K562 (cell line): Measurements from ENCODE around the gene ADAM15. TPM values are rescaled to one million over a fixed set of nuclear protein-coding genes. Genes with fewer than 3 reads are reported as not detected.

Experiments
- polyA plus RNA-seq, 8 experiments: library from polyadenylated mRNA; depleted of rRNA in 4 of 8; stranded (reverse) in 5 of 8; unstranded in 3 of 8; fragments of >200 nt; fragmentation: Nextera tagmentation in 2 of 8; fragmentation: Illumina TruSeq in 1 of 8; extraction: Ambion mirVana in 2 of 8; extraction: Trizol in 1 of 8; gene quantifications; 2 replicates each; pipeline versions ENCODE4 v1.2.1 to v1.2.3, GENCODE V29; 2011 to 2014; ENCODE audit warnings: inconsistent platforms in 1 of 8, missing spikeins in 1 of 8
- total RNA-seq, 7 experiments: library from RNA; depleted of rRNA in 6 of 7; stranded (reverse); fragments of >200 nt in 6 of 7; fragmentation: Illumina TruSeq in 2 of 7; extraction: Trizol in 2 of 7; gene quantifications; 2 replicates each; pipeline versions ENCODE4 v1.2.1 to v1.2.3, GENCODE V29; 2011 to 2021; ENCODE audit warnings: low replicate concordance in 1 of 7
- TF ChIP-seq, protein P1 (sequence below), 2 experiments: fragments of 450-650 bp; IDR thresholded peaks; 2 replicates each; pipeline ENCODE4 v1.6.1; 2016; ENCODE audit warnings: mild to moderate bottlenecking in 2 of 2, borderline replicate concordance in 1 of 2, low read depth in 1 of 2, moderate library complexity in 1 of 2

Gene ADAM15
- total and polyA plus RNA-seq, 9 of the 15 experiments (the other 6 are each of a cell fraction or from before 2014, with no cell fraction given) = 0.69 to 72.3 (median 32.8) TPM

DNA sequence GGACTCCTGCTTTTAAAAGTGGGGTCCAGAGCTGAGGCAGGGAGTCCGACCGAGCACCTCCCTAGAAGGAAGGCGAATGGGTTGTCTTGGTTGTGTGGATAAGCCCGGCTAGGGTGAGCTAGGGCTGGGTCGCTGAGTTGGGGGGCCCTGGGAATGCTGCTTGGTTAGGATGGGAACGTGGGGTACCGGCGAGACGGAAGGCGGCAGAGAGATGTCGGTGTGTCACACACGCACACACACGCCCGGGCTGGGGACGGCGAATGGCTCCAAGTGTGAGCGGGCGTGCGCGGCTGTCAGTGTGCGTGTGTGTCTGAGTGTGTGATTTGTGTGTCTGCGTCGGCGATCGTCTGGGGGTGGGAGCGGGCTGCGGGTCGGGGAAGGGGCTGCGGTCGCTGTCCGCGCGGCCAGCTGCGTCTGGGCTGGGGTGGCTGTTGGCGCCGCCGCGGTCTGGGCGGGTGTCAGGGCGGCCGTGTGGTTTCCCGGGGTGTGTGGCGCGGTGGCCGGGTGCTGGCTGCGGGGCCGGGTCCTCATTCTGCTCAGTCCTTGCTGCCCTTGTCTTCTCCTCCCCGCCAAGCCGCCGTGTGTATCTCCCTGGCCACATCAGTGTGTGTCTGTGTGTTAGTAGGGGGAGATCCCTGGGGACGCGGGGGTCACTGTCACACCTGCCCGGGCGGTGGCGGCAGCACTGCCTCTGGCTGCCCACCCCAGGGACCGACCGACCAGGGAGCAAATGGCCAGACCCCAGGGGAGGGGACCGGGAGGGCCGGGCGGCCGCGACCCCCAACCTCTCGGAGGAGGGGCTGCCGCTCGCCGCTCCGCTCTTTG lies 28.6 kb downstream of the ADAM15 start (continued):
- TF ChIP-seq, protein P1, sequence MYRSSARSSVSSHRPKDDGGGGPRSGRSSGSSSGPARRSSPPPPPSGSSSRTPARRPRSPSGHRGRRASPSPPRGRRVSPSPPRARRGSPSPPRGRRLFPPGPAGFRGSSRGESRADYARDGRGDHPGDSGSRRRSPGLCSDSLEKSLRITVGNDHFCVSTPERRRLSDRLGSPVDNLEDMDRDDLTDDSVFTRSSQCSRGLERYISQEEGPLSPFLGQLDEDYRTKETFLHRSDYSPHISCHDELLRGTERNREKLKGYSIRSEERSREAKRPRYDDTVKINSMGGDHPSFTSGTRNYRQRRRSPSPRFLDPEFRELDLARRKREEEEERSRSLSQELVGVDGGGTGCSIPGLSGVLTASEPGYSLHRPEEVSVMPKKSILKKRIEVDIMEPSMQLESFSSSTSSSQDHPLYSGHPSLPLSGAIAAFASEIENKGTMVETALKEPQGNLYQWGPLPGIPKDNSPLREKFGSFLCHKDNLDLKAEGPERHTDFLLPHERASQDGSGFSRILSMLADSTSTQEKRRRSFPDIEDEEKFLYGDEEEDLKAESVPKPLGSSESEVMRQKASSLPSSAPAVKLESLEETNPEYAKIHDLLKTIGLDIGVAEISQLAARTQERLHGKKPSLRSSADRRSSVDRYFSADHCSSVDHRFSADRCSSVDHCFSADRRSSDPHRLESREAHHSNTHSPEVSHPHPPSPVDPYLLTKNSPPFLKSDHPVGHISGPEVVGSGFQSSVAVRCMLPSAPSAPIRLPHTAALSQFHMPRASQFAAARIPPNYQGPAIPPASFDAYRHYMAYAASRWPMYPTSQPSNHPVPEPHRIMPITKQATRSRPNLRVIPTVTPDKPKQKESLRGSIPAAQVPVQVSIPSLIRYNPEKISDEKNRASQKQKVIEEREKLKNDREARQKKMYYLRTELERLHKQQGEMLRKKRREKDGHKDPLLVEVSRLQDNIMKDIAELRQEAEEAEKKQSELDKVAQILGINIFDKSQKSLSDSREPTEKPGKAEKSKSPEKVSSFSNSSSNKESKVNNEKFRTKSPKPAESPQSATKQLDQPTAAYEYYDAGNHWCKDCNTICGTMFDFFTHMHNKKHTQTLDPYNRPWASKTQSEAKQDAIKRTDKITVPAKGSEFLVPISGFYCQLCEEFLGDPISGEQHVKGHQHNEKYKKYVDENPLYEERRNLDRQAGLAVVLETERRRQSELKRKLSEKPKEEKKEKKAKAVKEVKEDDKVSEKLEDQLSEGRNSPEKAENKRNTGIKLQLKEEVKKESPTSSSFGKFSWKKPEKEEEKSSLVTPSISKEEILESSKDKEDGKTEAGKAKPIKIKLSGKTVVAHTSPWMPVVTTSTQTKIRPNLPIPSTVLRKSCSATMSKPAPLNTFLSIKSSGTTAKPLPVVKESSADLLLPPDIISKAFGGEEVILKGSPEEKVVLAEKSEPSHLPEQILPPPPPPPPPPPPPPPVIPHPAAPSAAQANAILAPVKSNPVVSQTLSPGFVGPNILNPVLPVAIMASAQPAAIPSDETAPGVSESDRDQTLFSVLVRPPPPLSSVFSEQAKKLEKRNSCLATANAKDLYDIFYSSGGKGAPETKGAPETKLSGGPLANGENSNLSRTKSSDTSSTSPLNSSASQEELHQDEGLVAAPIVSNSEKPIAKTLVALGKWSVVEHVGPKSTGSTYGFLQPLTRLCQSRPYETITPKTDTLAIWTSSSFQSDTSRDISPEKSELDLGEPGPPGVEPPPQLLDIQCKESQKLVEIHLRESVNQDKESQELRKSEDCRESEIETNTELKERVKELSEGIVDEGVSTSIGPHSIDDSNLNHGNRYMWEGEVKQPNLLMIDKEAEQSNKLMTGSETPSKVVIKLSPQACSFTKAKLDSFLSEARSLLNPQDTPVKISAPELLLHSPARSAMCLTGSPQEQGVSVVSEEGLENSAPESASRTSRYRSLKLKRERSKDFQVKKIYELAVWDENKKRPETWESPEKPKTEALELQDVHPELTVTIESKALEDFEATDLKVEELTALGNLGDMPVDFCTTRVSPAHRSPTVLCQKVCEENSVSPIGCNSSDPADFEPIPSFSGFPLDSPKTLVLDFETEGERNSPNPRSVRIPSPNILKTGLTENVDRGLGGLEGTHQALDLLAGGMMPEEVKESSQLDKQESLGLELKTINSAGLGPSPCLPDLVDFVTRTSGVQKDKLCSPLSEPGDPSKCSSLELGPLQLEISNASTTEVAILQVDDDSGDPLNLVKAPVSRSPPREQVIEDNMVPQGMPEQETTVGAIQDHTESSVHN (IDR thresholded peaks at IDR 0.05; ENCODE audit: borderline replicate concordance in 1 of 2, low read depth in 1 of 2) = no peak
